Tibial artery (tissue), 4 donors: ENCODE data around the gene GALT.

Experiments used
- DNase-seq, 2 donors: peaks; one replicate each; pipeline ENCODE4 v3.0.0-alpha.2; 2019
- H3K27ac ChIP-seq, 2 donors: fragments of 200-600 bp; sonication (generic) in 1 of 2; 1 replicate in 1 of 2; 2 replicates in 1 of 2; pipeline ENCODE4 v1.5.1; 2018 to 2019; ENCODE audit warnings: mild to moderate bottlenecking in 1 of 2
- H3K27me3 ChIP-seq, 2 donors: fragments of 200-600 bp; sonication (generic) in 1 of 2; one replicate each; pipeline versions ENCODE4 v1.5.1 to v1.6.0; 2016 to 2019
- H3K36me3 ChIP-seq, 3 donors: fragments of 200-600 bp; sonication (generic) in 2 of 3; one replicate each; pipeline ENCODE4 v1.5.1; 2016 to 2019; ENCODE audit warnings: mild to moderate bottlenecking in 2 of 3
- H3K4me1 ChIP-seq, 4 donors: fragments of 200-600 bp; sonication (generic) in 2 of 4; 1 replicate in 3 of 4; 2 replicates in 1 of 4; pipeline ENCODE4 v1.5.1; 2016 to 2019
- H3K4me3 ChIP-seq, 2 donors: fragments of 200-600 bp; sonication (generic) in 1 of 2; 1 replicate in 1 of 2; 2 replicates in 1 of 2; pipeline ENCODE4 v1.5.1; 2018 to 2019; ENCODE audit warnings: mild to moderate bottlenecking in 2 of 2
- H3K9me3 ChIP-seq, 3 donors: fragments of 200-600 bp; sonication (generic) in 1 of 3; one replicate each; pipeline ENCODE4 v1.5.1; 2016 to 2019
- intact Hi-C: fragments of 100-400 bp; cut with DNase I; formaldehyde crosslinking; loops from one replicate; pipeline ENCODE4 v1.15.0; 2023; ENCODE audit warnings: low total_unique reads
- TF ChIP-seq, protein P1 (sequence below), 2 experiments: fragments of 200-600 bp in 1 of 2; fragments of 450-650 bp in 1 of 2; IDR thresholded peaks; one replicate each; pipeline ENCODE4 v1.5.1; 2017 to 2019; ENCODE audit warnings: antibody characterized with exemption in 2 of 2, mild to moderate bottlenecking in 1 of 2, moderate library complexity in 1 of 2

GALT gene

DNA sequence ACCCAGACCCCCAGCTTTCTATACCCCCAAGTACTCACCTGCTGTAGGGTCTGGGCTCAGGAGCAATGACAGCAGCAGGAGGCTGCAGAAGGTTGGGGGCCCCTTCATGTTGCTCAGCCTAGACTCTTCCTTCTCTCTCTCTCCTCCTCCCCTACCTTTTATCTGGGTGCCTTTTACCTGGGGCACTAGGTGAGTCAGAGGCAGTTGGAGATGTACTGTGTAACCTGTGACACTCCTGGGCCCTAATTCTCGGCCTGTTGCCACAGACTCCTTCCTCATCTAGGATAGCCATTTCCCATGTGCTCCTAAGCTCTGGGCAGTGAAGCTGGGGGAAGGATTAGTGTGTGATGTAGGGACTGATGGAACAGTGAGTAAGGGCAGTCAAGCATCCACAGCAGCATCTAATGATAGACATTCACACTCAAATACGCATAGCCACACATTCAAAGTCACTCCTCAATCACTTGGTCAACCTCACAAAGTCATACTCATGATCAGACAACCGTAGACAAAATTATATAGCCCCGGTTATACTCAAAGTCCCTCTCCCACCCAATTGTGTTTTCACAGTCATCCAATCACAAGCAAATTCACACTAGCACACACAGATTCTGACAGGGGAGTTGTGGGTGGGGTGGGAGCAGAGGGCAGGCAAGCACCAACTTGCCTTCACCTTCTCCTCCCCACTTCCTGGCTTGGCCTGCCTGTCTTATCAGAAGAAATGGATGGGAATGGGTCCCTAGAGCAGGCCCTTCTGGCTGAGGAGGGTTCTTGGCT, 16.2 kb downstream of the GALT start, which contains the start of gene CCL27:
Gene CCL27 (minus strand): TSS at position 132 of the 777 bp plus-strand sequence. CDS start 24 bp downstream, at position 108.
- H3K4me1 ChIP-seq, result peaks cover 0 to 31% (median 18%) of the 10 kb centered on the region in 4 donors
- no peaks in the 10 kb centered on the region for H3K9me3 ChIP-seq
- intact Hi-C loops, result no loop called here
- TF ChIP-seq, protein P1, sequence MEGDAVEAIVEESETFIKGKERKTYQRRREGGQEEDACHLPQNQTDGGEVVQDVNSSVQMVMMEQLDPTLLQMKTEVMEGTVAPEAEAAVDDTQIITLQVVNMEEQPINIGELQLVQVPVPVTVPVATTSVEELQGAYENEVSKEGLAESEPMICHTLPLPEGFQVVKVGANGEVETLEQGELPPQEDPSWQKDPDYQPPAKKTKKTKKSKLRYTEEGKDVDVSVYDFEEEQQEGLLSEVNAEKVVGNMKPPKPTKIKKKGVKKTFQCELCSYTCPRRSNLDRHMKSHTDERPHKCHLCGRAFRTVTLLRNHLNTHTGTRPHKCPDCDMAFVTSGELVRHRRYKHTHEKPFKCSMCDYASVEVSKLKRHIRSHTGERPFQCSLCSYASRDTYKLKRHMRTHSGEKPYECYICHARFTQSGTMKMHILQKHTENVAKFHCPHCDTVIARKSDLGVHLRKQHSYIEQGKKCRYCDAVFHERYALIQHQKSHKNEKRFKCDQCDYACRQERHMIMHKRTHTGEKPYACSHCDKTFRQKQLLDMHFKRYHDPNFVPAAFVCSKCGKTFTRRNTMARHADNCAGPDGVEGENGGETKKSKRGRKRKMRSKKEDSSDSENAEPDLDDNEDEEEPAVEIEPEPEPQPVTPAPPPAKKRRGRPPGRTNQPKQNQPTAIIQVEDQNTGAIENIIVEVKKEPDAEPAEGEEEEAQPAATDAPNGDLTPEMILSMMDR (IDR thresholded peaks at IDR 0.05), result no peak
- peaks cover 14 to 47% (median 20%) of the 10 kb centered on the region in 3 donors for H3K36me3 ChIP-seq
- H3K27ac ChIP-seq, result peak within 1 kb of the TSS; percentile 96 to 98
- DNase-seq, result no peak
- H3K27me3 ChIP-seq, result no peaks in the 10 kb centered on the region
- H3K4me3 ChIP-seq, result no peak within 1 kb of the TSS

DNA sequence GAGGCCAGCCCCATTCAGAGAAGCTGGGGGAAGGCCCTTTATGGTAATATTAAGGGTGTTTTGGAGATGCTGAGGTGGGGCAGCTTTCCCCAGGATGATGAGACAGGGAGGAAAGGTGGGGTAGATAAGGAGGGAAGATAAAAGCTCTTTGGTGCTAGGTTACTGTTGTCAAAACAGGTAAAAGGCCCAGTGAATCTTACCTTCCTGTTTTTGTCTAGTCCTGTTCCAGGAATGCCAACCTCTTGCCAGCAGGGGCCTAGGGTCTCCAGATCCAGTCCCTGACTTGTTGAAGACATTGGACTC, 16.8 kb downstream of the GALT start:
- Histone ChIP-seq H3K4me3 (no peak overlapping the region), H3K9me3 (no peaks in the 10 kb centered on the region), H3K27me3 (no peaks in the 10 kb centered on the region), H3K36me3 (peaks cover 14 to 51% (median 22%) of the 10 kb centered on the region in 3 donors), H3K4me1 (peaks cover 0 to 31% (median 18%) of the 10 kb centered on the region in 4 donors), H3K27ac (peak overlapping the region in 1 of 2 donors; percentile 96)
- intact Hi-C loops, result no loop called here
- DNase-seq, result no peak
- TF ChIP-seq, protein P1 (IDR thresholded peaks at IDR 0.05), result no peak

DNA sequence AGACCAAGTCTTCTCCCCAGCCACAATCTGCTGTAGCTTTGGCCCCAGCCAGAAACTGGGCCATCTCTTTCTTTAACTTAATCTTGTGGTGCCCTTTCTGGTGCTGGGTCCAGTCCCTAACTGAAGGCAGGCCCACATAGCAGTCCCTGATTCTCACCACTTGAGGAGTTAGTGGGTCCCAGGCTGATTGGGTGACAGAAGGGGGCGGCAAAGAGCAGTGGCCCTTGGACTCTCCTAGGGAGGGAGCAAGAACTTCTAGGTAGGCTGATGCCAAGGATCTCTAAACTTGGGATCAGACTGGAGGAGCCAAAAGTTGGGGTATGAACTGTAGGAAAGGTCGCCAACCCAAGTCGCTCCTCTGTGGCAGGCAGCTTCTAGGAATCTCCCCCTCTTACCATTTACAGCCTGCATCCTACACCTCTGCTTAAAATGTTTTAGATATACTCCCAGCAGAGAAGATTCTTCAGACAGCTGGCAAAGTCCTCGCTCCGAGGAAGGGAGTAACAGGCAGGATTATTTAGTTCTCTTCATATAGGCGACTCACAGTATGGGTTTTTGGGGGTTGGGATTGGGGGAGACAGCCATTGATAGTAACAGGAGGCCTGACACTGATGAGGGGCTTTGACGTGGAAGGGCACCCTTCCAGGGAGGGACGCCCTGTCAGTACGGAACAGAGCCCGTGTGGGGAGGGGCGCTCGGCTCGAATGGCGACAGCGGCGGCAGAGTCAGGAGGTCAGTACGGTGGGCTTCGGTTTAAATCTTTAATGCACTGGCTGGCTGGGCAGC, 18.0 kb downstream of the GALT start:
- Histone ChIP-seq H3K4me3 (peak overlapping the region; percentile 67 to 85), H3K9me3 (no peaks in the 10 kb centered on the region), H3K4me1 (peaks cover 0 to 31% (median 18%) of the 10 kb centered on the region in 4 donors), H3K36me3 (peaks cover 14 to 58% (median 27%) of the 10 kb centered on the region in 3 donors), H3K27ac (peak overlapping the region; percentile 96 to 98), H3K27me3 (no peaks in the 10 kb centered on the region)
- peak; percentile 90 to 91 for DNase-seq
- intact Hi-C loops, result no loop called here
- TF ChIP-seq, protein P1 (IDR thresholded peaks at IDR 0.05), result peak; percentile 84 to 90

DNA sequence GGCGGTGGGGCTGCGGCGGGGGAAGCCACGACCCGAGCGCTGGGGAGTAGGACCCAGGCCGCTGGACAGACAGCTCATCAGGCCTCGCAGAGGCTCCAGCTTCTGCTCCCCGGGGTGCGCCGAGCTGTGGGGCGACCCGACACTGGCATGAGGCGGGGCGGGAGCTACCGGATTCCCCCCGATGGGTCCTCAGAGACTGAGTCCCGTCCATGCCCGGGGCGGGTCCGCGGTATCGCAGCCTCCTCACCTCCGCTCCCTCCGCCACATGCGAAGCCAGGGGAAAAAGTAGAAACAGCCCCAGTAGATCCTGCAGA, 18.5 kb downstream of the GALT start:
- Histone ChIP-seq H3K9me3 (no peaks in the 10 kb centered on the region), H3K36me3 (peaks cover 11 to 53% (median 23%) of the 10 kb centered on the region in 3 donors), H3K27ac (peak overlapping the region; percentile 96 to 98), H3K27me3 (no peaks in the 10 kb centered on the region), H3K4me3 (peak overlapping the region; percentile 67 to 85), H3K4me1 (peaks cover 0 to 31% (median 18%) of the 10 kb centered on the region in 4 donors)
- no peak for DNase-seq
- TF ChIP-seq, protein P1 (IDR thresholded peaks at IDR 0.05), result no peak
- intact Hi-C loops, result no loop called here

DNA sequence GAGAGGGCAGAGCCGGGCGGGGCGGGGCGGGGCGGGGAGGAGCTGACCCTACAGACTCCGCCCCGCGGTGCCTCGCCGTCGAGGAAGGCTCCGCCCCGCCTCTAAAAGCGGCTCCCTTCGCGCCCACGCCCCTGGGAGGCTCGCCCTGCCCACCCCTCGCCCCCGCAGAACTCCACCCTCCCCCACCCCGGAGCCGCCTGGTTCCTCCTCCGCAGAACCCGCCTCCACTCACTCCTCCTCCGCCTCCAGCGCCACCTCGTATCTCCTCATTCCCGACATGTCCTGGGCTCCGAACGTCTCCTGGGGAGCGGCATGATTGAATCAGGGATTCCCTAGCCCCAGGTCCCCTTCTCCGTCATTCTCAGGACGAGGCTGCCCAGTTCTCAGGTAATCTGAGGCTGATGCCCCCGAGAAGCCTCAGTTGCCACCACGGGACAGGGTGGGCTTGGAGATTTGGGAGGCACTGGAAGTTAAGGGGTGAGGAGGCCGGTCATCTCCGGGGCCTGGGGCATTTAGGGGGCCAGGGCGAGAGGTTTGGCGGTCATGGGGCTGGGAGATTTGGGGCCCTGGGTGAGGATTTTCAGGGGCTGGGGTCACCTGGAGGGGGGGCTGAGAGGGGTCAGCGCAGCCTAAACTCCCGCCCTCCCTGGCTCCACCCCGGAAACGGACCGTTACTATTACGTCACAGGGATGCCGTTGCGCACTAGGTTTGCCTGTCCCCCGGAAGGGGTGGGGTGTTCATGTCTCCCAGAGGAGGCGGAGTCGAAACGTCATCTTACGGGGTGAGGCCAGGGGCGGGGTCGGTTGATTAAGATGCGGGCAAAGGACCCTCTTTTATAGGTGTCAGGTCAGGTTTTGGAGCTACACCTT, 19.1 kb downstream of the GALT start:
- intact Hi-C loops, result no loop called here
- peak; percentile 96 to 98 for DNase-seq
- Histone ChIP-seq H3K4me3 (peak overlapping the region; percentile 67 to 85), H3K4me1 (peaks cover 0 to 31% (median 18%) of the 10 kb centered on the region in 4 donors), H3K27ac (peak overlapping the region; percentile 96 to 98), H3K27me3 (no peaks in the 10 kb centered on the region), H3K9me3 (no peaks in the 10 kb centered on the region), H3K36me3 (peaks cover 5 to 47% (median 17%) of the 10 kb centered on the region in 3 donors)
- TF ChIP-seq, protein P1 (IDR thresholded peaks at IDR 0.05), result peak in 1 of 2 experiments; percentile 15
